GM12878 (cell line): ENCODE results near the gene RILPL2. TPM values are rescaled to one million over a fixed set of nuclear protein-coding genes. Genes with fewer than 3 reads are reported as not detected.

Experiments used
- CBX5 ChIP-seq: sonication (generic); IDR thresholded peaks from 2 replicates; pipeline ENCODE4 v1.6.1; 2016; ENCODE audit warnings: low read depth, moderate library complexity, mild to moderate bottlenecking, inconsistent platforms
- CEBPZ ChIP-seq: fragments of 150-350 bp; IDR thresholded peaks from 2 replicates; pipeline ENCODE4 v1.6.1; 2016; ENCODE audit warnings: low read depth, low read length
- CREM ChIP-seq: IDR thresholded peaks from 2 replicates; pipeline ENCODE4 v1.6.1; 2014; ENCODE audit warnings: antibody characterized with exemption, low read depth
- EGR1 ChIP-seq, 2 experiments: IDR thresholded peaks; 1 replicate in 1 of 2; 2 replicates in 1 of 2; pipeline ENCODE4 v1.6.1; 2011 to 2012; ENCODE audit warnings: low read depth in 2 of 2, low read length in 2 of 2, borderline replicate concordance in 1 of 2, mild to moderate bottlenecking in 1 of 2, moderate library complexity in 1 of 2
- ELK1 ChIP-seq: IDR thresholded peaks from 2 replicates; pipeline ENCODE4 v1.6.1; 2012; ENCODE audit warnings: low read depth, low read length, improper control_type of control experiment
- GATAD2B ChIP-seq: fragments of 450-650 bp; conservative IDR thresholded peaks from 2 replicates; pipeline ENCODE4 v1.6.1; 2017; ENCODE audit warnings: low read depth, mild to moderate bottlenecking, moderate library complexity
- IRF3 ChIP-seq: fragments of 450-650 bp; IDR thresholded peaks from 2 replicates; pipeline ENCODE4 v1.6.1; 2014; ENCODE audit warnings: mild to moderate bottlenecking
- LARP7 ChIP-seq: fragments of 450-650 bp; IDR thresholded peaks from 2 replicates; pipeline ENCODE4 v1.6.1; 2017; ENCODE audit warnings: mild to moderate bottlenecking
- MYC ChIP-seq: IDR thresholded peaks from 2 replicates; pipeline ENCODE4 v1.6.1; 2011; ENCODE audit warnings: mild to moderate bottlenecking, low read length, moderate library complexity, inconsistent platforms; ENCODE audit not compliant: insufficient read depth, insufficient replicate concordance, insufficient read length, severe bottlenecking
- RB1 ChIP-seq: fragments of 450-650 bp; formaldehyde crosslinking; IDR thresholded peaks from 2 replicates; pipeline ENCODE4 v1.6.1; 2017; ENCODE audit warnings: mild to moderate bottlenecking, borderline replicate concordance
- RBBP5 ChIP-seq: fragments of 200-600 bp; sonication (generic); conservative IDR thresholded peaks from 2 replicates; pipeline ENCODE4 v1.6.1; 2016
- SP1 ChIP-seq: IDR thresholded peaks from one replicate; pipeline ENCODE4 v1.6.1; 2011; ENCODE audit warnings: low read depth, low read length
- SRF ChIP-seq, 2 experiments: IDR thresholded peaks; 2 replicates each; pipeline ENCODE4 v1.6.1; 2011; ENCODE audit warnings: low read depth in 2 of 2, low read length in 2 of 2, mild to moderate bottlenecking in 1 of 2, moderate library complexity in 1 of 2
- STAT3 ChIP-seq: IDR thresholded peaks from 2 replicates; pipeline ENCODE4 v1.6.1; 2011; ENCODE audit warnings: low read depth, low read length, improper control_type of control experiment
- SUPT20H ChIP-seq: IDR thresholded peaks from 2 replicates; pipeline ENCODE4 v1.6.1; 2011; ENCODE audit warnings: low read depth, mild to moderate bottlenecking, low read length, moderate library complexity, borderline replicate concordance; ENCODE audit not compliant: control insufficient read depth
- ZBTB11 ChIP-seq: fragments of 450-650 bp; formaldehyde crosslinking; IDR thresholded peaks from 2 replicates; pipeline ENCODE4 v1.5.0; 2022; ENCODE audit warnings: mild to moderate bottlenecking, missing genetic modification characterization
- ZNF384 ChIP-seq: IDR thresholded peaks from 2 replicates; pipeline ENCODE4 v1.6.1; 2012; ENCODE audit warnings: low read depth, mild to moderate bottlenecking, low read length, improper control_type of control experiment, borderline replicate concordance
- polyA plus RNA-seq, 11 experiments: library from polyadenylated mRNA; depleted of rRNA in 4 of 11; unstranded in 6 of 11; stranded (reverse) in 5 of 11; fragments of >200 nt; fragmentation: Nextera tagmentation in 4 of 11; fragmentation: Illumina TruSeq in 1 of 11; extraction: Ambion mirVana in 4 of 11; extraction: Trizol in 1 of 11; gene quantifications; 1 replicate in 1 of 11; 2 replicates in 10 of 11; pipeline versions ENCODE4 v1.2.1 to v1.2.3, GENCODE V29; 2011 to 2016; ENCODE audit warnings: inconsistent platforms in 2 of 11, missing spikeins in 2 of 11, low read depth in 1 of 11
- total RNA-seq, 4 experiments: library from RNA; depleted of rRNA in 3 of 4; stranded (reverse); fragments of >200 nt in 3 of 4; fragmentation: Illumina TruSeq in 1 of 4; extraction: Trizol in 1 of 4; gene quantifications; 2 replicates each; pipeline versions ENCODE4 v1.2.1 to v1.2.3, GENCODE V29; 2013 to 2021

Gene RILPL2
- total and polyA plus RNA-seq, 10 of the 15 experiments (the other 5 are each of a cell fraction or from before 2014, with no cell fraction given) = 3.5 to 38.5 (median 19.7) TPM

GRCh38 chr12:123427036-123427769, 9.3 kb downstream of the RILPL2 start (continued):
- no peak for TF ChIP-seq IRF3
- peak in 1 of 2 experiments; percentile 82; a peak in 2 of 4 replicates for TF ChIP-seq SRF (IDR thresholded peaks at IDR 0.05; ENCODE audit: low read depth in 2 of 2, low read length in 2 of 2)
- peak; percentile 52 for TF ChIP-seq GATAD2B
- no peak for TF ChIP-seq RB1
- TF ChIP-seq SUPT20H = no peak
- no peak for TF ChIP-seq ZBTB11 (CRISPR knock-in tag)
- TF ChIP-seq RBBP5 = no peak
- TF ChIP-seq MYC = no peak
- TF ChIP-seq CBX5 = no peak
- peak; percentile 49; the same call in 1 of the 2 replicates for TF ChIP-seq CREM
- TF ChIP-seq EGR1 (IDR thresholded peaks at IDR 0.05; ENCODE audit: borderline replicate concordance in 1 of 2, low read depth in 2 of 2, low read length in 2 of 2) = no peak
- no peak; the same call in 1 of the 2 replicates for TF ChIP-seq LARP7
- no peak for TF ChIP-seq ELK1
- TF ChIP-seq CEBPZ = no peak
- no peak for TF ChIP-seq STAT3
- TF ChIP-seq ZNF384 = no peak
- peak; percentile 70 for TF ChIP-seq SP1
